OCI-LY3 (cell line): ENCODE results near the gene ABHD15.

Experiments used
- H2AFZ ChIP-seq: fragments of 200-600, 300-600 bp; shearing (Covaris generic); 2 replicates; pipeline ENCODE4 v1.6.0; 2014; ENCODE audit warnings: antibody characterized with exemption, low read depth, low read length
- H3K27ac ChIP-seq: fragments of 200-600, 300-600 bp; sonication (generic); 2 replicates; pipeline ENCODE4 v1.5.1; 2014; ENCODE audit warnings: mild to moderate bottlenecking, low read length, moderate library complexity, mixed read lengths
- H3K27me3 ChIP-seq: fragments of 200-600, 300-600 bp; sonication (generic); 2 replicates; pipeline ENCODE4 v1.6.1; 2014; ENCODE audit warnings: low read depth, low read length, mixed read lengths
- H3K36me3 ChIP-seq: fragments of 200-600, 300-600 bp; sonication (generic); replicated peaks from 2 replicates; pipeline ENCODE3; 2014; ENCODE audit warnings: low read depth, low read length, mixed read lengths
- H3K4me1 ChIP-seq: fragments of 300-600, 200-600 bp; sonication (generic); 2 replicates; pipeline ENCODE4 v1.6.1; 2014; ENCODE audit warnings: low read length, mixed read lengths
- H3K4me2 ChIP-seq: fragments of 200-600, 300-600 bp; sonication (generic); 2 replicates; pipeline ENCODE4 v1.6.1; 2014; ENCODE audit warnings: low read length, mixed read lengths
- H3K4me3 ChIP-seq: fragments of 300-600, 200-600 bp; sonication (generic); 2 replicates; pipeline ENCODE4 v1.5.1; 2014; ENCODE audit warnings: antibody characterized with exemption, mild to moderate bottlenecking, low read length, moderate library complexity
- H3K79me2 ChIP-seq: fragments of 300-600, 200-600 bp; shearing (Covaris generic); 2 replicates; pipeline ENCODE4 v1.6.1; 2014; ENCODE audit warnings: mild to moderate bottlenecking, low read length, mixed read lengths
- H3K9ac ChIP-seq: fragments of 300-600, 200-600 bp; shearing (Covaris generic); 2 replicates; pipeline ENCODE4 v1.6.0; 2014; ENCODE audit warnings: mild to moderate bottlenecking, low read length, moderate library complexity
- H3K9me3 ChIP-seq: fragments of 200-600, 300-600 bp; shearing (Covaris generic); 2 replicates; pipeline ENCODE4 v1.6.1; 2014; ENCODE audit warnings: low read length, mixed read lengths; ENCODE audit not compliant: insufficient read depth
- H4K20me1 ChIP-seq: fragments of 200-600, 300-600 bp; sonication (generic); 2 replicates; pipeline ENCODE4 v1.6.1; 2016; ENCODE audit warnings: low read length, mixed read lengths; ENCODE audit not compliant: insufficient read depth
- EZH2phosphoT487 ChIP-seq: fragments of 200-600 bp; shearing (Covaris generic); IDR thresholded peaks from 2 replicates; pipeline ENCODE4 v1.6.1; 2018; ENCODE audit warnings: antibody characterized with exemption, mixed run types, low read depth
- TF ChIP-seq, protein P1 (sequence below): fragments of 200-600, 300-600 bp; sonication (generic); IDR thresholded peaks from 2 replicates; pipeline ENCODE4 v1.5.1; 2014; ENCODE audit warnings: antibody characterized with exemption, low read length, low read depth

Gene ABHD15

DNA sequence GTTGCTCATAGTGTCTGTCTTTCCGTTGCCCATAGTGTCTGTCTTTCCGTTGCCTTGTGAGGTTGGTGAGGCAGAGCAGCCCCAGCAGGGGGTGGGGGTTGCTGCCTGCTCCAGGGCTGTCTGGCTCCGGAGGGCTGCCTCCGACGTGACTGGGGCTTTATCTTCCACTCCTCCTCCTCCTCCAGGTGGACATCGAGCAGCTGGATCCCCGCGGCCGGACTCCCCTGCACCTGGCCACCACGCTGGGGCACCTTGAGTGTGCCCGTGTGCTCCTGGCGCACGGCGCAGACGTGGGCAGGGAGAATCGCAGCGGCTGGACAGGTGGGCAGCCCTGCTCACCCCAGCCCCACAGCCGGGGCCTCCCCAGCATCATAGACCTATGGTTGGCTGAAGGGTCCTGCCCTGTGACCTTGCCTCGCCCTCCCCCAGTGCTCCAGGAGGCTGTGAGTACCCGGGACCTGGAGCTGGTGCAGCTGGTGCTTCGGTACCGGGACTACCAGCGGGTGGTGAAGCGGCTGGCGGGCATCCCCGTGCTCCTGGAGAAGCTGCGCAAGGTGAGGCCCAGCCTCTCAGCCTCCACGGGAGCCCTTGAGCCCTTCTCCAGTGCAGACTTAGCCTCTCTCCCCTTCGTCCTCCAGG is 40.8 kb upstream of the ABHD15 start:
- H3K27me3 ChIP-seq: no peaks in the 10 kb centered on the region
- H2AFZ ChIP-seq: no peak overlapping the region
- no peak overlapping the region for H3K9ac ChIP-seq
- H3K79me2 ChIP-seq: peaks cover 7% of the 10 kb centered on the region; the same call in 1 of the 2 replicates
- no peak overlapping the region for H3K4me2 ChIP-seq
- H3K4me1 ChIP-seq: no peaks in the 10 kb centered on the region
- TF ChIP-seq, protein P1, sequence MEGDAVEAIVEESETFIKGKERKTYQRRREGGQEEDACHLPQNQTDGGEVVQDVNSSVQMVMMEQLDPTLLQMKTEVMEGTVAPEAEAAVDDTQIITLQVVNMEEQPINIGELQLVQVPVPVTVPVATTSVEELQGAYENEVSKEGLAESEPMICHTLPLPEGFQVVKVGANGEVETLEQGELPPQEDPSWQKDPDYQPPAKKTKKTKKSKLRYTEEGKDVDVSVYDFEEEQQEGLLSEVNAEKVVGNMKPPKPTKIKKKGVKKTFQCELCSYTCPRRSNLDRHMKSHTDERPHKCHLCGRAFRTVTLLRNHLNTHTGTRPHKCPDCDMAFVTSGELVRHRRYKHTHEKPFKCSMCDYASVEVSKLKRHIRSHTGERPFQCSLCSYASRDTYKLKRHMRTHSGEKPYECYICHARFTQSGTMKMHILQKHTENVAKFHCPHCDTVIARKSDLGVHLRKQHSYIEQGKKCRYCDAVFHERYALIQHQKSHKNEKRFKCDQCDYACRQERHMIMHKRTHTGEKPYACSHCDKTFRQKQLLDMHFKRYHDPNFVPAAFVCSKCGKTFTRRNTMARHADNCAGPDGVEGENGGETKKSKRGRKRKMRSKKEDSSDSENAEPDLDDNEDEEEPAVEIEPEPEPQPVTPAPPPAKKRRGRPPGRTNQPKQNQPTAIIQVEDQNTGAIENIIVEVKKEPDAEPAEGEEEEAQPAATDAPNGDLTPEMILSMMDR: no peak
- no peaks in the 10 kb centered on the region for H3K9me3 ChIP-seq
- peaks cover 2% of the 10 kb centered on the region; the same call in 1 of the 2 replicates for H4K20me1 ChIP-seq
- H3K36me3 ChIP-seq: no peaks in the 10 kb centered on the region
- no peak overlapping the region for H3K4me3 ChIP-seq
- no peak overlapping the region for H3K27ac ChIP-seq

DNA sequence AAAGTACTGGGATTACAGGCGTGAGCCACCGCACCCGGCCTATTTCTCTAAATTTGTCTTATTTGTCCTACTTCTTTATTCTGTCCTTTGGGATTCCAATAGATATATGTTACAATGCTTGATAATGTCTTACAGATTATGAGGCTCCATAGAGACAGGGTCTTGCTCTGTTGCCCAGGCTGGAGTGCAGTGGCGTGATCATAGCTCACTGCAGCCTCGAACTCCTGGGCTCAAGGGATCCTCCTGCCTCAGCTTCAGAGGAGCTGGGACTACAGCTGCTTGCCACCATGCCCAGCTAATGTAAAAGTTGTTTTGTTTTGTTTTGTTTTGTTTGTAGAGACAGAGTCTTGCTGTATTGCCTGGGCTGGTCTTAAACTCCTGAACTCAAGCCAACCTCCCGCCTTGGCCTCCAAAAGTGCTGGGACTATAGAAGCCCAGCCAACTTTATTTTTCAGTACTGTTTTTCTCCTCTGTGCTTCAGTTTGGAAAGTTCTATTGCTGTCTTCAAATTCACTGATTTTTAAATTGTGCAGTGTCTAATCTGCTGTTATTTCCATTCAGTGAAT is 36.4 kb upstream of the ABHD15 start:
- Histone ChIP-seq H3K27ac (no peak overlapping the region), H2AFZ (no peak overlapping the region), H3K4me3 (no peak overlapping the region), H3K79me2 (peaks cover 25% of the 10 kb centered on the region), H3K27me3 (no peaks in the 10 kb centered on the region), H3K4me2 (no peak overlapping the region), H3K4me1 (no peaks in the 10 kb centered on the region), H3K36me3 (no peaks in the 10 kb centered on the region), H3K9me3 (no peaks in the 10 kb centered on the region), H4K20me1 (peaks cover 2% of the 10 kb centered on the region; the same call in 1 of the 2 replicates), H3K9ac (no peak overlapping the region)
- TF ChIP-seq, protein P1: no peak

DNA sequence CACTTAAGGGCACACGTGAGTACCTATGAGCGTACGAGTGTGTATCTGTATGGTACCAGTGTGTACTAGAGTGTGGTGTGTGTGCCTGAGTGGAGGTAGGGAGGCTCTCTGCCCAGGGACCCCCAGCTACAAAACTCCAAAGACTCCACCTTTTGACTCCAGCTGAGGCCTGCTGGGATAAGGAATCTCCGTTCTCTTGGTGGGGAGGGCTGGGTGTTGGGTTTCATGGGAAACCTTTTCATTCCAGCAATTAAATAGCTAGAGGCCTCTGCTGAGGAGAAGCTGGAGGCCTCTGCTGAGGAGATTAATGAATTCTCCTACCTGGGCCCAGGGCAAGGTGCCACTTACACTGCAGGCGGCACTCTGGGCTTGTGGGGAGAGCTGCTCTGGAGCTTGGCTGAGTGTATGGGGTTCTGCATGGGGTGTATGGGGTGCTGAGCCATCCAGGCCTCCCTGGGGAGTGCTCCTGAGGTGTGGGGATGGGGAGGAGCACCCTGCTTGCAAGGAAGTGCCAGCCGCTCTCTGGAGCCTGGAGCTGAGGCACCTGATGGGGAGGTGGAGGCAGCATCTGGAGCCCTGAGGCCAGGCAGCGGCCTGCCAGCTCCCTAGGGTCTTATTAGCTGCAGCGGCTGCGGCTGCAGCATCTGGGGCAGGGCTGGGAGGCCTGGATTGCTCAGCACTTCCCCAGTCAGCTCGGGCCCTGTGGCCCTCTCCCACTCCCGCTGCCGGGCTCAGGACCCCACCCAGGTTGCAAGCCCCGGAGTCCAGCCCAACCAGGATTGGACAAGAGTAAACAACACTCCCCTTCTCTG is 30.7 kb upstream of the ABHD15 start:
- H4K20me1 ChIP-seq: no peaks in the 10 kb centered on the region; the same call in 1 of the 2 replicates
- no peaks in the 10 kb centered on the region for H3K27me3 ChIP-seq
- no peak overlapping the region for H3K9ac ChIP-seq
- H3K9me3 ChIP-seq: no peaks in the 10 kb centered on the region
- no peak overlapping the region for H3K4me3 ChIP-seq
- TF ChIP-seq EZH2phosphoT487: no peak
- TF ChIP-seq, protein P1: no peak
- peaks cover 61% of the 10 kb centered on the region for H3K79me2 ChIP-seq
- no peak overlapping the region for H2AFZ ChIP-seq
- no peak overlapping the region for H3K27ac ChIP-seq
- no peak overlapping the region for H3K4me2 ChIP-seq
- H3K36me3 ChIP-seq: no peaks in the 10 kb centered on the region
- peaks cover 8% of the 10 kb centered on the region for H3K4me1 ChIP-seq

DNA sequence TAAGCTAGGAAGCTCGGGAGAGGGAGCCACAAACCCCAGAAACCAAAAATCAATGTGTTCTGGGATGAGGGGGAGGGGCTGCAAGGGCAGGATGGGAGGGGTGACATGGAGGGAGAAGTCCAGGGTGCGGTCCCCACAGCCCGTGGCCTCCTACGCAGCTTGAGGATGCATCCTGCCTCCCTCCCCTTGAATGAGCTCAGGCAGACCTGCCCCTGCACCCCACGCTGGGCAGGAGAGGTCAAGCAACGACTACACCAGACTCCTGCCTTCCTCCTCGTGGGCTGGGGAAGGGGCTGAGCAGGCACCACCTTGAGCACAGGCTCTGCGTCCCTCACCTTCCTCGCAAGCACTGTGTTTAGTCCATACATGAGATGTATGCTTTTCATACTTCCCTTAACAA is 30.0 kb upstream of the ABHD15 start:
- no peak overlapping the region for H3K9ac ChIP-seq
- TF ChIP-seq, protein P1: no peak
- TF ChIP-seq EZH2phosphoT487: no peak
- H3K4me2 ChIP-seq: no peak overlapping the region
- no peaks in the 10 kb centered on the region for H3K27me3 ChIP-seq
- no peak overlapping the region for H3K27ac ChIP-seq
- H3K9me3 ChIP-seq: no peaks in the 10 kb centered on the region
- peaks cover 16% of the 10 kb centered on the region for H3K4me1 ChIP-seq
- H2AFZ ChIP-seq: no peak overlapping the region
- H3K4me3 ChIP-seq: no peak overlapping the region
- H4K20me1 ChIP-seq: no peaks in the 10 kb centered on the region; the same call in 1 of the 2 replicates
- peaks cover 60% of the 10 kb centered on the region for H3K79me2 ChIP-seq
- no peaks in the 10 kb centered on the region for H3K36me3 ChIP-seq
